Activated CD8-positive, alpha-beta memory T cell treated with anti-CD3 and anti-CD28 coated beads, Interleukin-2, amount 50 U/mL, for 1 hour (primary cell): Measurements from ENCODE around the gene SORCS3.

ENCODE experiments used
- DNase-seq: peaks from one replicate; pipeline ENCODE4 v3.0.0-alpha.2; 2020; ENCODE audit errors: extremely low read depth

The SORCS3 gene

DNA sequence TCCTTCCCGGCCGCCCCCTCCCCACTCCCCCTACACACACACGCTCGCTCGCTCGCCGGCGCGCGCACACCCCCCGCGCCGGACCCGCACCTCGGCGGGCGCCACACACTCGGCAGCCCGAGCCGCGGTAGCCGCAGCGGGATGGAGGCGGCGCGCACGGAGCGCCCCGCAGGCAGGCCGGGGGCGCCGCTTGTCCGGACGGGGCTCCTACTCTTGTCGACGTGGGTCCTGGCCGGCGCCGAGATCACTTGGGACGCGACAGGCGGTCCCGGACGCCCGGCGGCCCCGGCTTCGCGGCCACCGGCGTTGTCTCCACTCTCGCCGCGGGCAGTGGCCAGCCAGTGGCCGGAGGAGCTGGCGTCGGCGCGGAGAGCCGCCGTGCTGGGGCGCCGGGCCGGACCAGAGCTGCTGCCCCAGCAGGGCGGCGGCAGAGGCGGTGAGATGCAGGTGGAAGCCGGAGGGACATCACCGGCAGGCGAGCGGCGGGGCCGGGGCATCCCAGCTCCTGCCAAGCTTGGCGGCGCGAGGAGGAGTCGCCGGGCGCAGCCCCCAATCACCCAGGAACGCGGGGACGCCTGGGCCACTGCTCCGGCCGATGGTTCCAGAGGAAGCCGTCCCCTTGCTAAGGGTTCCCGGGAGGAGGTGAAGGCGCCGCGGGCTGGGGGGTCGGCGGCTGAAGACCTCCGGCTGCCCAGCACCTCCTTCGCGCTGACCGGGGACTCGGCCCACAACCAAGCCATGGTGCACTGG is at the start of gene SORCS3:
SORCS3 (plus strand) TSS at position 104 of the 750 bp plus-strand sequence.
- no peak for DNase-seq

DNA sequence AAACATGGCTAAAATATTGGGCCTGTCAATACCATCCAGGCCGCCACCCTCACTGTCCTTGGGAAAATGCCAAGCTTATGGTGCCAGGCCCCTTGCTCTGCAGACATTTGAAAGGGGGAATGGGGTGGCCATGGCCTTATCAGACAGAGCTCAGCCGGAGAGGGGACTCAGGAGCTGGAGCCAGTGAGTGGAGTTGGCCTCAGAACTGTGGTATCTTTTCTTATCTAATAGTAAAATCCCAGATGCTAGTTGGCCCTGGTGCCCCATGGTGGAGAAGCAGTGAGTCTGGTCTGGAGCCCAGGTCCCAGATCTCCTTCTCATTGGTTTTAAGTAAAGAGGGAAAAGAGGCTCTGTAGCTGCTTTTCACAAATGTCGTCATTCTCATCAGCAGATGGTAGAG is 49.6 kb upstream of the SORCS3 start:
- no peak for DNase-seq

DNA sequence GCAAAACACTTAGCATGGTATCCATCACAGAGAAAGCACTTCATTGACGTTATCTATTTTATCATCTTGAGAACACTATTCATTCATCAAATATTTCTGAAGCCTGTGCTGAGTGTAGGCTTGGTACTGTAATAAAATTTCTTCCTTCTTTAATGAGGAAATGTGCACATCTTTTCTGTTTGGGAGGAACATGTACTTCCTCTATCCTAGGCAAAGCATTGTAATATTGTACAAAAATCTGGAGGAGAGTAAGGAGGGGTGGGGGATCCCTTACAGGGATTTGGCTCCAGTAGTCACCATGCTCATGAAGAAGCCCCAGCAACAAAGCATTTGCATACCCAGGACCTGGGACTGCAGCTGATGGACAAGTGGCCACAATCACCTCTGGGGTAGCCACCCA is 39.9 kb upstream of the SORCS3 start:
- DNase-seq = no peak

DNA sequence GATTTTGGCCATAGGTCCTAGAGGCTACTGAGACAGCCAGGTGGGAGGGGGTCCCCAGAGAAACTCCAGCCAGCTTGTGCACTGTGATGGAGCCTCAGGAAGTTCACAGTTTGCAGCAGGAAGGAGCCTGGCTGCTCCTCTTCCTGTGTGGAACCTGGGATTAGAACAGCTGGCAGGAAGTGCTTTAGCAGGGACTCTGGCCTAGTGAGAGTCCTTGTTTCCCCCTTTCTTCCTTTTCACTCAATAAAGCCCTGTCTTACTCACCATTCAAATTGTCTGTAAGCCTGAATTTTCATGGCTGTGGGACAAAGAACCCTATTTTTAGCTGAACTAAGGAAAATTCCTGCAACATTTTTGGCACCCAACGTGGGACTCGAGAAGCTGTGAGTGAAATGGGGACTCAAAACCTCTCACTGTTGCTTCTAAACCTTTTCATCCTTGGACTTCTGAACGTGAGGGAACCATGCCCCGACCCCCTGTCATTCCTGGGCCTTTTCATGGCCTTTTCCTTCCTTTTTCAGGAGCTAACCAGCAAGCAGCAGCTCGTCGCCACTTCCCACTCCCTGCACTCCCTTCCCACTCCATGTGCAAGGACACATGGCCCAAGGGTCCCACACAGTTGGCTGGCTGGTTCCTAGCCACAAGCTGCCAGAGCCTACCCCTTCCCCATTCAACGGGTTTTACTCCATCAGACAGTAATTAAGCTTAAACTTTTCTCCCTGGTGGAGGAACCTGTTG is 32.8 kb upstream of the SORCS3 start:
- DNase-seq = no peak

DNA sequence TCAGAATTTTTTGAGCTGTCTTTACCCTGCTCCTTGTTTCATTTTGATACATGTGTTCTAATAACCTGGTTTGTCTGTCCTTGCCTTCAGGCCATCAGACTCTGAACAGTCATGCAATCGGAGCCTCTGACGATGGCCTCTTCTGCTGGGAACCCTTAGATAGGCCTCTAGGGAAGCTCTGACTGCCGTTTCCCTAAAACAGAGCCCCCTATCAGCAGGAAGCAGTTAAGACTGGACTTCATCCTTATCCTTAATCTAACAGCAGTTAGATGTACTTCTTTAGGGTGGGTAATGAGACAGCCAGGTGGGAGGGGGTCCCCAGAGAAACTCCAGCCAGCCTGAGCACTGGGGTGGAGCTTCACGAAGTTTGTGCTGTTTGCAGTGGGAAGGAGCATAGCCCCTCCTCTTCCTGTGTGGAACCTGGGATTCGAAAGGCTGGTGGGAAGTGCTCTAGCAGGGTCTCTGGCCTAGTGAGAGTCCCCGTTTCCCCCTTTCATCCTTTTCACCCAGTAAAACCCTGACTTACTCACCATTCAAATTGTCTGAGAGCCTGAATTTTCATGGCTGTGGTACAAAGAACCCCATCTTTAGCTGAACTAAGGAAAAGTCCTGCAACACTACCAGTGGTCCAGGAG is 28.4 kb upstream of the SORCS3 start:
- DNase-seq = no peak

DNA sequence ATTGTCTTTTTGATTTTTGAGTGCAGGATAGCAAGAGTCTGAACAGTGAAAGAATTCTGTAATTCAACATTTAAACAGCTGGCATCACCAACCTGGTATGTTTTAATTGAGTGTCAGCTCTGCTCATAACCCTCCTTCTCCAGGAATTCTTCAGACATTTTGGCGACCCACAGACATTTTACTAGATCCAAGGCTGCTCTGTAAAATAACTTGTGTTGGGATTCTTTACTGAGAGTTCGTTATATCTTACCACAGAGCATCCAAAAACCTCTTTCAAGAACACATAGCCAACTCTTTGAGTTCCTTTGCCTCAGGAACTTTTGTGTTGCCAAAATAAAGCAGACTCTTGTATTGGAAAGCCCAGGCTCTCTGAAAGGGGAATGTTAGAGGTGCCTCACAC is 27.7 kb upstream of the SORCS3 start:
- DNase-seq = no peak

DNA sequence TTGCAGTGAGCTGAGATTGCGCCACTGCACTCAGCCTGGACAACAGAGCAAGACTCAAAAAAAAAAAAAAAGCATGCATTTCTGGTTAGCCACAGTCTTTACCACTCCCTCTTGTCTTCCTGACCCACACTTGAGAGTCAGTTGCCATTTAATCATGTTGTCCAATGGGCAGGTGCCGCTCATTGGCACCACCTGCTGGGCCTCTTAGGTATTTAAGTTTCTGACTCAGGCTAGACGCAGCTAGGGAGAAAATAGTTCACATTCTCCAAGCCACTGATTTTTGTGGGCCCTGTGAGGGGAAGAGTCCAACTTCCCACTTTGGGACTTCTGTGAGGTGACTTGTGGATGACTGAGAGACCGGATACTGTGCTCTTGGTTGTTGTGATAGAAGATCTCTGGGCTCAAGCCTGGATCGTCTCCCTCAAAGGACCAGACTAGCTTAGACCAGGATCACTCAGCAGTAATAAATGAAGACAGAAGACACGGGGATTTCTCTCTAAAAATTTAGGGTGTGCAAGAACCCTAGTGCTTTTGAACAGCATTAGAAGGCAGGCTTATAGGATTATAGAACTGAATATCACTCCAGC is 26.8 kb upstream of the SORCS3 start:
- no peak for DNase-seq

DNA sequence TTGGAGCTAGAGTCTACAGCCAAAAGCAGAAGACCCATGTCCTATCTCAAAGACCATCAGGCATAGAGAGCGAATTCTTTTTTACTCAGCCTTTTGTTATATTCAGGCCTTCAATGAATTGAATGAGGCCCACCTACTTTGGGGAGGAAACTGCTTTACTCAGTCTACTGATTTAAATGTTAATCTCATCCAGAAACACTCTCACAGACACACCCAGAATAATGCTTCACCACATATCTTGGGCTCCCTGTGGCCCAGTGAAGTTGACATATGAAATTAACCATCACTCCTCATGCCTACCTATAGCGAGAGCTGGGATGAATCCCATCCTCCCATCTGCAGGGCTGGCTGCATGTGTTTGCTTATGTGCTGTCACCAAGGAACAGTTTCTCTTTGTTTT is 26.0 kb upstream of the SORCS3 start:
- no peak for DNase-seq

DNA sequence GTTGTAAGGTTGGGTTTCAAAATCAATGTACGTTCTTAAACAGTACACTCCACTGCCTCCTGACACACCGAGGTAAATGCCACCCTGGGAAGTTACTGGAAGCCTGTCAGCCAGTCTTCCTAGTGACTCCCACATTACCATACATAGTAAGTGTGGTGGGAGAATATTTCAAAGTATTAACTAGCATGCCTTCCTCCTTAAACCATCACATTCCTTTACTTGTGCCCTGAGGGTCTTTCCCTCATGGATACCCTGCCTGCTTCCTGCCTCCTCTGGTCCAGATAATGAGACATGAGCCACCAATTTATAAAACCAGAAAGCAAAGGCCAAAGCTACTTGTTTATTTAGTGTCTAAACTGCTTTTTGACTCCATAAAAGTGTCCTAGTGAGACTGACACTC is 23.3 kb upstream of the SORCS3 start:
- DNase-seq = no peak

DNA sequence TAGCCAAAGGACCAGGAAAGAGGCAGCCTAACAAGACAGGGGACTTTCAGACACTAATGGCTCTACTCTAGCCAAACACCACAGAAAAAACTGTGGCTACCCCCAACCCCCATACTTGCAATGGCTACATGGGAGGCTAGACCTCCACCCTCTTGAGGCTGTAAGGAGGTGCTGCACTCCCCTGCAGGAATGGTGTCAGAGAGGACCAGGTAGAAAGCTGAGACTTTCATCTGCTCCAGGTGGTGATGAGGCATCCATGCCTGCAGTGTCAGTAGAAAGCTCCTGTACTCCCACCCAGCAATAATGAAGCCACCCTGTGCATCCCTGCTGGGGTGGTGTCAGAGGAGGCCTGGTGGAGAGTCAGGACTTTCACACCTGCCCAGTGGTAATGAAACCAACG is 18.9 kb upstream of the SORCS3 start:
- DNase-seq = no peak

DNA sequence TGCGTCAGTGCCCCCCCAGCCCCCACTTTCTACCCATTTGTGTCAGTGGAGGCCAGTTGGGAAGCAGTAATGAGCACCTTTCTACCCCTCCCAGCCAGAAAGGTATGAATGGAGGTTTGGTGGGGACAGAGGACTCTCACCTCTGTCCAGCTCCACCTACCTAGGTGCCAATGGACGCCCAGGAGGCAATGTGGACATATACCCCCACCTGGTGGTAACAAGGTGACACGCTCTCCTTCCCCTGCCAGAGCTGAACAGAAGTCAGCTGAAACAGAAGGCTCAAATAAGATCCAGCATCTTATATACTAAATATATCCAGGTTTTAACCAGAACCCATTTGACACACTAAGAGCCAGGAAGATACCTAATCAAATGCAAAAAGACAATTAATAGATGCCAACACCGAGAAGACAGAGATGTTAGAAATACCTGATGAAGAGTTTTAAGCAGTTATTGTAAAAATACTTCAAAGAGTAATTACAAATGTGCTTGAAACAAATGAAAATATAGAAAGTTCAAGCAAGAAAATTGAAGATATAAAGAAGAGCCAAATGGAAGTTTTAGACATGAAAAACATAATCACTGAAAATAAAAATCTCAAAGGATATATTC is 18.4 kb upstream of the SORCS3 start:
- DNase-seq = no peak

DNA sequence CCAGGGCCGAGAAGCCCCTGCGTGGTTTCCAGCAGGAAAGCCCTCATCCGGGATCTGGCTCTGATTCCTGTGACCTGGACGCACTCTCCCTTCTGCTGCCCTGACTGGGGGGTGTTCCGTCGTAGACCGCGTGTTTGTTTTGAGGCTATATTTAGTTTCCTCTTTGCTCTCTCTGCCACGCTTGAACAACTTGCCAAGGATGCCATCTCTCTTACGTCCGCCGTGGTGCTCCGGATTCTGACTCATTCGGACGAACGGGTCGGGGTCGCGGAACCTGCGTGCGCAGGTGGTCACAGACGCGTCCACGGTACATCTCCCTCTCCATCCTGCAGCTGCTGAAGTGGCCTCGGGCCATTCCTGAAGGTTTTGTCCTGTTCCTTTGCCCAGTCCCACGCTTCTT is 10.4 kb upstream of the SORCS3 start:
- DNase-seq = no peak

DNA sequence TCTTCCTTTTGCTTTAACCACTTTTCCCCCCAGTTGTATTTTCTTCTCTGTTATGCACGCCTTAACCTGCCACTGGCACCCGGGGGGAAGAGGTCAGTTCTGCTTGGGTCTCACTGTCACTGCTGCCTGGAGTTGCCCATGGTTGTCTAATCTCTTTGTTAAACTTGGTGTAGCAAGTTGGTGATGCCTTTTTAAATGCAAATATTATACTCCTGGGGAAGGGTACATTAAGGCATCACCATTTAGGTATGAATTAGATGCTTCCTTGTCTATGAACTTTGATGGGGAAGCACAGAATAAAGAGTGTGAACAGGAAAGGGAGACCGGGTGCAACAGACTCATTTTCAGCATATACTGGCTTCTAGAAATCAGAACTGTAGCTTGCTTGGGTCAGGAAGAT is 9.1 kb upstream of the SORCS3 start:
- no peak for DNase-seq

DNA sequence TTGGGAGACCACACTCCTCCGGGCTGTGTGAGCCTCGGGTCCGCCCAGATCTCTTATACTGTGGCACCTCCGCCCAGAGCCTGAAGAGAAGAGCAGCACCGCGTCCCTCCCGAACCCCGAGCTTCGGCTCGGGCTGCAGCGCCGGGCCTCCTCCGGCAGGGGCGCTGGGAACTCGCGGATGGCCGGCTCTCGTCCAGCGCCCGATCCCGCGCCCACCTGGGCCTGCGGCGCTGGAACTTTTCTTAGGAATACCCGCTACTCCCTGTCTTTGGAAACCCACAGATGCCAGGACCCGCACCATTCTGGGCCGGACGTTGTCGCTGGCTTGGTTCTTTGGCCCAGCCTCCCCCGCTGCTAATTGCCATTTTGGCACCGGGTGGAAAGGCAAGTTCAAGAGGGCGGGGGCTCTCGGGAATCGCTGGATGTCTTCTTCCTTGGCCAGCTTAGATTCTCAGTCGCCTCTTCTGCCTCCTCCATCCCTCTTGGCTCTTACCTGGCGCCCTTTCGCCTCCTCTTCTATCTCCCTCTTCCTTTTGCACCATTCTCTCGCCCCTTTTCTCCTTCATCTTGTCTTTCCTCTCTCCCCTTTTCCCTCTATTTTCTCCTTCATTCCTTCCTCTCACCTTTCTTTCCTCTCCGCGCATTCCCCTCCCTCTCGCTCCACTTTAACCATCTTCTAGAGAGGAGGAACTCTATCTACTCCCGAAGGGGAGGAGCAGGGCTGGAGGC is 2.1 kb upstream of the SORCS3 start:
- no peak for DNase-seq

DNA sequence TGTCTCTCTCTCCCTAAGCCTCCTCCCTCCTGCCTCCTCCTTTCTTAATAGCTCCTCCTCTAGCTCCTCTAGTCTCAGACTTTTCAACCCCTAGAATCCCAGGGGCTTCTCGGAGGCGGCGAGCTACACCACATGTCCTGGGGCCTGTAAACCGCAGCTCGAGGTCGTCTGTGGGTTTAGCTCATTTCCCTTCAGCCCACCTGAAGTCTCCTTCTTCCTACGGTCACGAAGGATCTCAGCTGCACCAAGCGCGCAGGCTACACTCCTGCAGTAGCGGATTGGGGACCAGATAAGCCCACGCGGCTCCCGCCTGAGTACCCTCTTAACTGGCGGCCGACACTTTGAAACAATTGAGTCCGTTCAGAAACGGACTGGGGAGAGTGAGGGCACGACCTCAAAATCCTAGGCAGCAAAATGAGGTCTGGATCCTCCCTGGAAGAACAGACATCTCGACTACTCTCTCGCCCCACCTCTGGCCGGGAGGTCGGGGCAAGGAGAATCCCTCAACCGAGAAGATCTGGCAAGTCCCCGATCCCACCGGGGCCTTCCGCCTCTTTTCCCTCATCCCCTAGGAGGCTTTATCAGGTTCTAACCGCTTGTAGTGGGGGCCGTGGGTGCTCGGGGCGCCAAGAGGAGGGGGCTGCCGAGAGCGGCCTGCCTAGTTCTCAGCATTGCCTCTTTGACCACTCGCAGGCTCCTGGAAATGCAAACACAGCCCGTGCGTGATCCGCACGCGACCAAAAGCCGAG is 1.3 kb upstream of the SORCS3 start:
- DNase-seq = no peak

DNA sequence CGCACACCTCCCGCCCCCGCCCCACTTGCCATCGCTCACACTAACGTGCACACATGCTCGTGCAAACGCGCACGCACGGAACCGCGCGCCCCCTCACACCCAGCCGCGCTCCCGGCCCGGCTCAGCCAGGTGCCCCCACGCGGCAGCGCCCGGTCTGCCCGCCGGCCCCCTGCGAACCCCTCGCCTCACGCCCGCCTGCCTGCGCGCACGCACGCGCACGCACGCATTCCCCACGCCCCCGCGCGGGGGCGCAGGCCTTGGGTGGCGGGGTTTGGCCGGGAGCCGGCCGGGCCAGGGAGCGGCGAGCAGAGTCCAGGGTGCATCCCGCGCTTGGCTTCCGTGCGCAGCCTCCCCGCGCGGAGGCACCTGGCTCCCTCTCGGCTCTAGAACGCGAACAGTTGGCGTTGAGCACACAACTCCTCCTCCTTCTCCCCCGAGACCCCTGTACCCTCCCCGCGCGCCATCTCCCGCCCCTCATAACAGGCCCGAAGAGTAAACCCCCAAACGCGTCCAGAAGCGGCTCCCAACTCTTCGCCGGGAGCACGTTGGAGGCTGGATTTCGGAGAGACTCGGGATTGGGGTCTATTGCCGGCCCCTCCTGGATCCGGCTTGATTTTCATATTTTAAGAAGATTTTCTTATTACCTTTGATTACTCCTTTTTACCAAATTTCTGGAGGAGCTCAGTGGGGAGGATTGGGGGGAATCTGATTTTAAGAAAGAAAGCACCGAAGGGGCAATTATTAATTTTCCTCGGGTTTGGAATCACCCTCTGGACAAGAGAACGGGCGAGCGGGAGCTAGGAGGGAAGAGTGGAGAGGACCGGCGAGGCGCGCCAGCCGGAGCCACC is 527 bp upstream of the SORCS3 start:
- no peak for DNase-seq

DNA sequence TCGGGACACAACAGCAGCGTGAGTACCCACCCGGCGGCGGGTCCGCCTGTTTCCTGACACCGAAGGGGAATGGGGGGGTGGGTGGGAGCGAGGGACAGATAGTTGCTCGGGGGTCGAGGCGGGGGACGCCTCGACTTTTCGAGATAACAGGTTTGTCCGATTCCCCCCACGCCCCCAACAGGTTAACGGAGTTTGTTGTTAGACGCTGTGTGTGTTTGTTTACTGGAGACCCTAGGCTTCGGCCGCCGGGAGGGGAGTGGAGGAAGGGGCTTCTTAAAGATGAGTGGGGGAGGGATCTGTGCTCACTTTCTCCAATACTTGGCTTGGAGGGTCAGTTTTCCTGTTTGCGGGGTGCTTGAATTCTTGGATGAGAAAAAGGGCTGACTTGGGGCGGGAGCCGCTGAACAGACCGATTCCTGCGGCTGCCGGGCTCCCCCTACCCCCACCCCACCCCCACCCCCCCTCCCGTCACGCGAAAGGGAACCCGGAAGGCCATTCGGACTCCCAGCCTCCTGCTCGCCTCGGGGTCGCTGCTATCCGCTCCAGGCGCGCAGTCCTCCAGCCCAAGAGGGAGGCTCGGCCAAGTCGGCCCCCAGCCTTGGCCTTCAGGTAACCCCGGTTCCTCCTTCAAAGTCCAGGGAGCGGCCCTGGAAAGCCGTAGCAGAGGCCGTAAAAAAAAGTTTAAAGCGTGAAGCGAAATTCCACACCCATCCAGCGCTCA is 1.0 kb downstream of the SORCS3 start:
- no peak for DNase-seq

DNA sequence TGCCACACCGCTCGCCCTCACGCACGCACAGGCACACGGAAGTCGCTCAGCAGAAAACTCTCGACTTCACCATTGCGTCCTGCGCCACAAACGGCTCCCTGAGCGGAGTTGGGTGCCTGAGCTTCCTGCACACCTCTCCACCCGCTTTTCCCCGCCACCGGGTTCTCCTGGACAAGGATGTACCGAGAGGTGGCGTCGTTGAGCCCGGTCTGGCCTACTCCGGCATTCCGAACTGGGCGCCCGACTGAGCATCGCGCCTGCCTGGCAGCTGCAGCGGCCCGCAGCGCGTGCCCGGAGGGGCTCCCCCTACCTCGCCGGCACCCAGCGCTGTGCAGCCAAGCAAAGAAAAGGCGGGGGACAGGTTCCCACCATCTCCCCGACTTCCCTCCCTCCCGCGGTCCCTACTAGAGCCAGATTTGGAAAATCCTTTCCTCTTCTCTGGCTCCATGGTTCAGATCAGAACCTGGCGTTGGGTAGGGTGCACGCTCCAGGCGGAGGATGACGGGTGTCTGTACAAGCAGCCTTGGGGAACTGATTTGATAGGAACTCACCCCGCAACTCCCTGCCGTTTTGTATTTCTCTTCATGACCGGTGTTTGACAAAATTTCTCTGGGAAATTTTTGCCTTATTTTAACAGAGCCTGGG is 1.7 kb downstream of the SORCS3 start:
- no peak for DNase-seq

DNA sequence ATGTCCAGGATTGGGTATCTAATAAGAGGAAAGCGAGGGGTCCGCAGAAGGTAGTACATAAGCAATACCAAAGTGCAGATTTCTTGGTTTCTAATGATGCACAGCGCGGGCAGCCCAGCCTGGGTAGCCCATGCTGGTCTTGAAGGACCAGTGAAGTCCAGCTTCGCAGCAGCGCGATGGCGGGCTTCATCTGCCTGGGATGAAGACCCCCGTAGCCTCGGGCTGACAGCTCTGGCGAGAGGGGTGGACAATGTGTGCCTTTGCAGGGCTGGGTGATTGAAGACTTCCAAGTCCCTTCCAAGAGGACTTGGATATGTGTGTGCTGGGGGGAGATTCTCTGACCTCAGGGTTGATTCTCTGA is 2.2 kb downstream of the SORCS3 start:
- no peak for DNase-seq
